Mesenteric fat pad (tissue), 1 donor: ENCODE results near the gene DNMT3A. TPM values are rescaled to one million over a fixed set of nuclear protein-coding genes. Genes with fewer than 3 reads are reported as not detected.

Source experiments
- DNase-seq: peaks from one replicate; pipeline ENCODE4 v3.0.0-alpha.2; 2020; ENCODE audit warnings: low spot score
- total RNA-seq: library from RNA; stranded (reverse); fragmentation: NEBNext Ultra II Directional; extraction: Animal tissue kit (Norgen Biotek cat#: 25700); gene quantifications from one replicate; pipeline ENCODE4 v1.2.1, GENCODE V29; 2021
- donor health status: DM: yes; HTN: yes; CAD: no.

DNMT3A gene
- total RNA-seq, 1 donor from 2014 or later: 24.4 TPM

DNA sequence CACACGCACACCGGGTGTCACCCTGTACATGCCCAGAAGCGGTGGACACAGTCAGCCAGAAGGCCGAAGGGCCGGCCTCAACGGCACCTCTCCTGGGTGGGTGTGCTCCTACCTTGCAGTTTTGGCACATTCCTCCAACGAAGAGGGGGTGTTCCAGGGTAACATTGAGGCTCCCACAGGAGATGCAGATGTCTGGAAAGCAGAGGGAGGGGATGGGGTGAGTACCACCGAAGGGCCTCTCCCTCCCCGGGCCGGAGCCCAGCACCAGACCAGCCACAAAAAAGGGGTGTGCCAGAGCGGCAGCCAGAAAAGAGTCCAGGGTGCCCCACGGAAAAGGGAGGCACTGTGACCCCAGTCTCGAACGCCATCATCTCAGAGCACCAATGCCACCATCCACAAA is 96.6 kb downstream of the DNMT3A start:
- DNase-seq: no peak

DNA sequence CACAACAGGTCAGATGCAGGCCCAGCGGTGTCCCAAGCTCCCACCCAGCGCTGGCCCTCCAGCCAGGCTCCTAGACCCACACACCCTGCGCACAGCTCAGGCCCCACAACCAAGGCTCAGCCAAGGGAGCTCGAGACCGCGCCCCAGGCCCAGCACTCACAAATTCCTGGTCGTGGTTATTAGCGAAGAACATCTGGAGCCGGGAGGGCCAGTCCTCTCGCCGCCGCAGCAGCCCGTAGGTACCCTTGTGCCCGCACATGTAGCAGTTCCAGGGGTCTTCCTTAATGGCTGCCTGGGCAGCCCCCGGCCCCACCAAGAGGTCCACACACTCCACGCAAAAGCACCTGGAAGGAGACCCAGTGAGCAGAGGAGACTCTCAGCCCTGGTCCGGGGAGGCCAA is 97.7 kb downstream of the DNMT3A start:
- DNase-seq: no peak

GRCh38 chr2:25241452-25241851 is 100.3 kb downstream of the DNMT3A start:
- no peak for DNase-seq

- no peak for DNase-seq
These were observed 101.1 kb downstream of the DNMT3A start for GRCh38 chr2:25240636-25241035.

DNA sequence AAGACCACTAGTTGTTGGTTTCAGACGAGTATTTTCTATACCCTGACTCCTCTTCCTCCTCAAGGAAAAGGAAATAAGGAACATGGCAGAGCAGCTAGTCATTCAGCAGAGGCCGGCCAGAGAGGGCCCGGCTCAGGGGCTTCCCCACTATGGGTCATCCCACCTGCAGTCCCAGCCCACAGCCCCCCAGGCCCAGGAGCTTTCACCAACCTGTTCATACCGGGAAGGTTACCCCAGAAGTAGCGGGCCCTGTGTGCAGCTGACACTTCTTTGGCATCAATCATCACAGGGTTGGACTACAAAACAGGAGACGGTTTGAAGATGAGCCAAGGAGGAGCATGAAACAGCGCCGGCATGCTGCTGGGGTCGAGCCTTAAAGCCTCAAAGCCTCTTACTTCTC is 102.8 kb downstream of the DNMT3A start:
- no peak for DNase-seq

- no peak for DNase-seq
These were observed 104.0 kb downstream of the DNMT3A start for GRCh38 chr2:25237764-25238163.

- no peak for DNase-seq
These were observed 105.0 kb downstream of the DNMT3A start for GRCh38 chr2:25236736-25237135.

- no peak for DNase-seq
These were observed 107.0 kb downstream of the DNMT3A start for GRCh38 chr2:25234738-25235137.

DNA sequence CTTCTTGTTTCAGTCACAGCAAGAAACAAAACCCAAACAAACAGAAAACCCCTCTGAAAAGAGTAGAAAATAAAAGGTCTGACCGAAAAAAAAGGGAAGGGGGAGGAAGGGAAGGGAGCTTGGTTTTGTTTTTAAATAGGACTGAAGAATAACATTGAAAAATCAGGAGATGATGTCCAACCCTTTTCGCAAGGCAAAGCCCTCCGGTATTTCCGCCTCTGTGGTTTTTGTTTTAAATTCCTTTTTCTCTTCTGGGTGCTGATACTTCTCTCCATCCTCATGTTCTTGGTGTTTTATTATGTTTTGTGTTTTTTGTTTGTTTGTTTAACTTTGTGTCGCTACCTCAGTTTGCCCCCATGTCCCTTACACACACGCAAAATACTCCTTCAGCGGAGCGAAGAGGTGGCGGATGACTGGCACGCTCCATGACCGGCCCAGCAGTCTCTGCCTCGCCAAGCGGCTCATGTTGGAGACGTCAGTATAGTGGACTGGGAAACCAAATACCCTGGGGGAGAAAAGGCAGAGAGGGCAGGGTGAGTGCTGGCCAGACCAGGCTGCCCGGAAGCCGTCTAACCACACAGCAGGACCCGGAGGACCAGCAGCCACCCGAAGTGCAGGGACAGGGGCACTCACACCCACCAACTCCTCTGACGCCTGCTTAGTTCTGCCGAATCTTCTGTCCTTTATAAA is 107.7 kb downstream of the DNMT3A start:
- DNase-seq: no peak

- DNase-seq: no peak
These were observed 109.4 kb downstream of the DNMT3A start for GRCh38 chr2:25232248-25232825.

DNA sequence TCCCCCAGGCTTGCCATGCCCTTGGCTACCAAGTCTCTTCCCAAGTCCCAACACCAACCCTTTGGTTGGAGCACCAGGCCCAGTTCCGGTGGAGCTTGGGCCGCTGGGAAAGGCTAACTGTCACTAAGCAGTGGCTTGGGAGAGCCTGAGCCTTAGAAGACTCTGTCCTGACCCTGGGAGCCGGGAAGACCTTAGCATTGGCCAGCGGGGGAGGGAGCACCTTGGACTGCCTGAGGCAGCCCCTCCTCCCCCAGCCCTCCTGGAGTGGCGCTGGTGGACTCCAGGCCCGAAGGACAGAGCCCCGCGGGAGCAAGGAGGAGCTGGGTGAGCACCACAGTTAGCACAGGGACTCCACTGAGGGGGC is 110.8 kb downstream of the DNMT3A start:
- DNase-seq: no peak

DNA sequence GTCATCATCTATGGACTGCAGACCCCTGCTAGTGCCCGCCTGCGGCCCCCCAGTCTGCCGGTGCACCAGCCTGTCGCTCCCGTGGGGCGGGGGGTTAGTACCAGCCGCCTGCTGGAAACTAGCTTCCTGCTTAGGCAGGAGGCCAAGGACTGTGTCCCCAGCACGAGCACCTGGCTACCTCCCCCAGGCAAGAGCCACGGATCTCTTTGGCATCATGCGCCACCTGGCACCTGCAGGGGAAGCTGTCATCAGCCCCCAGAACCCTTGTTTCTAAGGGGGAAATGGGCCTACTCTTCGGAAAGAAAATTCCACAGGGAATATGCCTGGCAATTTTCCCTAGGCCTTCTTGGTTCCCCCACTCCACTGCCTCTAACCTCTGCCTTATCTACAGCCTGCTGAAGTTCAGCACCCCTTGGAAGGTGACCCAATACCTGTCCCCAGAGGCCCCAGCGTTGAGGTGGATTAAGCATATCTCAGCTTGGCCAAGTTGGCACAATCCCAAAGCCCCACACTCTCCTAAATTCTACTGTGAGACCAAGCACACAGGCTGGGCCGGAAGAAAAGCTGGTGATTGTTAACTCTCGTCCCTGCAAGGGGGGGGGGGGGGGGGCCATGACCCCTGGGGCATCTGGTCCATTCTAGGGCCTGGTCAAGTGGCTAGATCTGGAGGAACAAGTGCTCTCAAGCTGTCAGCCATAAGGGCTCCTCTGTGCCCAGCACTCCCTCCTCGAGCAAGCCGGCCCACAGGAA is 111.4 kb downstream of the DNMT3A start:
- no peak for DNase-seq

DNA sequence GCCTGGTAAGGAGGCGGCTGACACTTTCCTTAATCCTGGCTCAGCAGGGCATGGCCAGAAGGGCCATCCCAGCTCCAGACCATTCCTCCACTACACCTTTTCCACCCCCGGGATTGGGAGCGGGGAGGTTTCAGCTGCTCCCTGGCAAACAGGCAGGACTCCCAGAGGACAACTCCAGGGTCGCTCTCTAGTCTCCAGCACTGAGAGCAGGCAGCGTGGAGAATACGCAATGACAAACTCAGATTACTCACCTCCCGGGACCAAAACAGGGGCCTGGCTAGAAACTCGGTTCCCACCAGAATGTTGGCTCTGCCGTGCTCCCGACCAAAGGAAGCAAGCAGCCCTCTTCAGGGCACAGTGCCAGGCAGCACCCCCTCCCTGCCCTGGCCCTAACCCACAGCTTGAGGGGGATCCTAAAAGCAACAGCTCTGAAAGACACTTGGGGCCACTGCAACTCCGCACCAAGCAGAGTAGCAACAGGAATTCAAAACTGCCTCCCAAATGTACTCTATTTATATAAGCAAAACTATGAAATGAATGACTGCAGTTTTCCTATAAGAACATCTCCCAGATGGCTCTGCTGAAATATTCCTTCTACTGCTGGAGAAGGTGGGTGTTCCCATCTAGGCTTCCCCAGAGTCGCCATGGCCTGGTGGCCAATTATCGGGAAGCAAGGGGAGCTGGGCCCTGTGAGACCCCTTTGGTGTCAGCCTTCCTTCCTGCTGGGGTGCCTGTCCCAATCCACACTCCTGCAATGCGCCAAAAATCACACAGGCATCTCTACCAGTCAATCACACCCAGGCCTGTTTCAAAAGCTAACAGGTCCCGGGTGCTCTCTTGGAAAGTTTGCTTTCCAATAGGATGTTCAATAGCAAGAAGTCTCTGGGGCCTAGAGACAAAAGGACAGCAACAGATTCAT is 112.2 kb downstream of the DNMT3A start:
- DNase-seq: no peak

DNA sequence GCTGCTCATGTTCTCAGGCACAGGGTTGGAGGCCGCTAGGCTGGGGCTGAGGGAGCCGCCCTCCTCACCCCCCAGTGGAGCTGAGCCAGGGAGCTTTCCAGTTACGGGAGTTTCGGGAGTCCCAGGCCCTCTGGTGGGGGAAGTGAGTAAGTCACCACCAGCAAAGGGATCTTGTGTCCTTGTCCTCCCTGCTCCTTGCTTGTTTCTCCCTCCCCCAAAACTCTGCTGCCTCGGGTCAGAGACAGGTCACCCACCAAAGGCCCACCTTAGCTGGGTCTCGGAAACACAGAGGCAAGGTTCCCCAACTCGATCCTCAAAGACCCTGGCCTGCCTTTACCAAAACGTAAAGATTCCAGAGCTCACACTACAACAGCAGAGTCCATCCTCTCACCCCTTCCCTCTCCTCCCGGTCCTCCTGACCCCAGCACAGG is 112.9 kb downstream of the DNMT3A start:
- DNase-seq: no peak

GRCh38 chr2:25227576-25227975 is 114.1 kb downstream of the DNMT3A start:
- DNase-seq: no peak

- no peak for DNase-seq
These were observed 114.9 kb downstream of the DNMT3A start for GRCh38 chr2:25226827-25227226.

DNA sequence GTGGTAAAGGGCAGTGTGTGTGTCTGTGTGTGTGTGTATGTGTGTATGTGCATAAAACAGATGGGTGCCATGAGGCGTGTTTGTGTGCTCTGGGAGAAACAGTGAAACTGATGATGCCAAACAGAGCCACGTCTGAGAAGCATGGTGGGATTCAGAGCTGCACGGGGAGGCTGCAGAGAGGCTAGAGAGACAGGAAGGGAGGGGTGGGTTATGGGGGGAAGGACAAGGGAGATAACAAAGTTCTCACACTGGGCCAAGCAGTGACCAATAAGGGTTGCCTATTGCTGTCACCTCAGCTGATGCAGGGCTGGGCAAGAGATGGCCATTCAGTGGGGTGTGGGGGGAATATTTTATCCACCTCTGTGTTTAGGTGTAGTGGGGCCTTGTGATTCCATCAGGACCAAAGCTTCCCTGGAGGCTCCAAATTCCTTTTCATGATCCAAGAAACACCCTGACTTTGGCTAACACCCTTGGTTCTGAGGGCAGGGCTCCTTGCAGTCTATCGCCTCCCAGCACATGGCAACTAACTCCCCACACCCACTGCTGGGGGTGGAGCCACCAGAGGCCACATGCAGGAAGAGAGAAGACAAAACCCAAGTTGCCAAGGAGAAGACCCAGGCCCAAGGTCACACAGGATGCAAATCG is 119.1 kb downstream of the DNMT3A start:
- no peak for DNase-seq

DNA sequence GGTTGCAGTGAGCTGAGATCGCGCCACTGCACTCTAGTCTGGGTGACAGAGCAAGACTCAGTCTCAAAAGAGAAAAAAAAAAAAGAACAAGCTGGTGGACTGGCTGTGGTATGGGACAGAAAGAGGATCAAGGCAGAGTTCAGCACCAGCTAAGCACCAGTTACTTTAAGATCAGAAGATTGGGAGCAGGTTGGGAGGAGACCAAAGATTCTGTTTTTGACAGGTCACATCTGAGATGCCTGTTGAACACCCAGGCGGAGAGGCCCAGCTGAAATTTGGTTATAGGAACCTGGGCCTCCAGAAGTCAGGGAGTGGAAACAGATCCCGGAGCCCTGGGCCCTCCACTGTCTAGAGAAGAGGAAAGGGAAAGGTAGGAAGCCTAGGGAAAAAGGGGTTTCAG is 120.1 kb downstream of the DNMT3A start:
- no peak for DNase-seq

GRCh38 chr2:25220313-25220712 is 121.4 kb downstream of the DNMT3A start:
- no peak for DNase-seq

DNA sequence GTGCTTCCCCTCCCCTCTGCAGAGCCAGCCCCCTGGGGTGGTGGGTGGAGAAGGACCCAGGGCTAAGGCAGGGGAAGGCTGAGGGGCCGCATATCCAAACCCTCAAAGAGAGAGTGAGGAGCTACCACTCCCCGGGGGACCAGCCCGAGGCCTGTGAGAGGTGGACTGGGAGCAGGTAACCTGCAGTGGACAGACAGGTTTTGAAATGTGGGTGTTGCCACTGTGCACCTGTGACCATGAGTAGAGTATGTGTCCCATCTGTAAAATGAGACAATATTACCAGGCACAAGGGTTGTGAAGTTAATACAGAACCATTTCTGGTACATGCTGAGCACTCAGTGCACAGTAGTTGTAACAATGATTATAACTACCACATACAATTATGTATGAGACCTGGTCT is 122.1 kb downstream of the DNMT3A start:
- no peak for DNase-seq

- DNase-seq: no peak
These were observed 123.6 kb downstream of the DNMT3A start for GRCh38 chr2:25218100-25218499.
